Superior temporal gyrus (tissue), 1 donor: Measurements from ENCODE around the gene CDKN1B.
"Not testable (repeated sequence)": the region's sequence is repeated elsewhere in the genome, so short reads cannot be mapped to it uniquely, and the experiment has no call there.

Source experiments
- DNase-seq: peaks from one replicate; pipeline ENCODE4 v3.0.0-alpha.2; 2016; ENCODE audit errors: extremely low spot score

The CDKN1B gene

DNA sequence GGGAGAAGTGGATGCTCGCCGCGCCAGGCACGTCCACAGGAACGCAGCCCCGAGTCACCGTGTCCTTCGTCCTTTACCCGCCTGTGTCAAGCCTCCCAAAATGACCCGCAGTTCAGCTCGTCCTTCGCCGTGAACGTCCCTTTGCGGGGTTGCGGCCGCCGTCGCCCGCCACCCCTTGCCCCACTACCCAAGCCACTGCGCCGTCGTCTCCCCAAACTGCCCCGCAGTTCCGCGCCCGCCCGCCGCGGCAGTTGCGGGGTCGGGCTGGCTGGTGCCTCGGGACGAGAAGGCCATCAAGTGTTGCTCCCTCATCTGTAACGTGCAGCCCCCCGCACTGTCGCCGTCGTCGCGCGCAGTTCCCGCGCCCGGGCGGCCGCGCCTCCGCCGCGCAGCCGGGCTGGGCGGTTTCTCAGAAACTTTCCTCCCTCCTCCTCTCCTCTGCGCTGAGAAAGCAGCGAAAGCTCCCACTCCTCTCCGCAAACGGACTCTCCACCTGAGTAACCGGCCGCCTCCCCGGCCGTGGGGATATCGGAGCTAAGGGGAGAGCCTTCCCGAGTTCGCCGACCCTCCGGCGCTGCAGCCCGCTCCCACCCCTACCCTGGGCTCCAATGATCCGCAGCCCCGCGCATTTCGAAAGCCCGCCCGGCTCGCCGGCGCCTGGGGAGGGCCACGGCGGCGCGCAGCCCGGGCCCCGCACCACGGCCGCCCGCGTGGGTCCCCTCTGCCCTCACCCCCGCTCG, 6.7 kb downstream of the CDKN1B start:
- no peak for DNase-seq

DNA sequence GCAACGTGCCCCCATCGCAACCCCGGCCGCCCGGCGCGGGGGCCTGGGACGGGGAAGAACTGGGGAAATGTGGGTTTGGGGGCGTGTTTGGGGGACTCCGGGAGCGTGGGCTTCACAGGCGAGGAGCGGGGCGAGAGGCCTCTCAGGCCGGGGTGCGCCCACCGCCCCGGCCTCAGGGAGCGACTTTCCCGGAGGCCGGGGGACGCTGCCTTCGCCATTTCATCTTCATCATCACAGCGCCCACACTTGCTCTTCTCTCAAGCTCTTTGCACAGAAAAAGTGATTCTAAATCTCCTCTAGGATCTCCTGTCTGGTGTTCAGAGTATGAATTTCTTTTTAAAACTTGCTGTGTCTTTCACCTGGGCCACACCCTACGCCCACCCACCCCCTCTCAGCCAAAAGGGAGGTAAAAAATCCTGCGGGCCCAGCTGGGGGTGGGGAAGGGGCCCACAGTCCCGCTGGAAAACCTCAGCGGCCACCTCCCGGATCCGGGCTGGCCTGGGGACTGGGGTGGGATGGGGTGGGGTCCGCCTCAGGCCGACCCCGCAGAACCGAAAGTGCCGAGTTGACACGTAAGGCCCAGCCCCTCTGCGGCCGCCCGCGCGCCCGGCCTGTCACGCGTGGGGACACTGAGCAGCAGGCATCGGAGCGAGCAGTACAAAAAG, 7.4 kb downstream of the CDKN1B start:
- peak; percentile 65 for DNase-seq

DNA sequence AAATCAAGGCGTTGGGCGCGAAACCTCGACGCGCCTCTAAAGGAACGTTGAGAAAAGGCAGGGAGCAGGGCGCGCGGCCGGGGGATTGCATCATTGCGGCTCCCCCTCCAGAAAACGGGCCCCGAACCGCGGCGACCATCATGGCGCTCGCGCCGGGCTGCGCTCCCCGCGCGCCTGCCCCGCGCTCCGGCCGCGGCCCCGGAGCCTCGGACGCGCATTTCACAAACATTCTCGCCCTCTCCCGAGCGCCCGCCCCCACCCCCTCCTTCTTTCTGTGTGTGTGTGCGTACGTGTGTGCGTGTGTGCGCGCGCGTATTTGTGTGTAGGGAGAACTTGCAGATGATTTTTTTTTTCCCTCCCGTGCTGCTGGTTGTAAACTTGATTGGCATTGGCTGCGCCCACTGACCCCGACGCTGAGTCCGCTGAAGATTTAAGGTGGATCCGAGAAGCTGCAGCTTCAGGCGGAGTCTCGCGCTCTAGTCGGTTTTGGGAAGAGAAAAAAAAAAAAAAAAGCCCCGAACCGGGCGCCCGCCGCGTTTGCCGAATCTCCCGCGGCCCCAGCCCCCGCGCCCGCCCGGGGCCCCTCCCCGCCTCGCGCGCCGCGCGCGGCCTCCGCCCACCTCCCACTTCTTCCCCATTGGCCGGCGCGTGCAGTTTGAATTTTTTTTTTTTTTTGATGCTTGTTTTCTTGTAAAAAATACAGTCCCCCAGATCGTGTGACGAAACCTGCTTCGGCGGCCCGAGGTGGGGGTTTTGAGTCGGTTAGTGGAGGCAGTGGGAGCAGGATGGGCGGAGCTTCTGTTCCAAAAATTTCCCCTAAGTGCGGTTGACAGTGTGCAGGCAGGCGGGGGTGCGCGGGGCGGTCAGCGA, 8.2 kb downstream of the CDKN1B start:
- peak; percentile 97 for DNase-seq

DNA sequence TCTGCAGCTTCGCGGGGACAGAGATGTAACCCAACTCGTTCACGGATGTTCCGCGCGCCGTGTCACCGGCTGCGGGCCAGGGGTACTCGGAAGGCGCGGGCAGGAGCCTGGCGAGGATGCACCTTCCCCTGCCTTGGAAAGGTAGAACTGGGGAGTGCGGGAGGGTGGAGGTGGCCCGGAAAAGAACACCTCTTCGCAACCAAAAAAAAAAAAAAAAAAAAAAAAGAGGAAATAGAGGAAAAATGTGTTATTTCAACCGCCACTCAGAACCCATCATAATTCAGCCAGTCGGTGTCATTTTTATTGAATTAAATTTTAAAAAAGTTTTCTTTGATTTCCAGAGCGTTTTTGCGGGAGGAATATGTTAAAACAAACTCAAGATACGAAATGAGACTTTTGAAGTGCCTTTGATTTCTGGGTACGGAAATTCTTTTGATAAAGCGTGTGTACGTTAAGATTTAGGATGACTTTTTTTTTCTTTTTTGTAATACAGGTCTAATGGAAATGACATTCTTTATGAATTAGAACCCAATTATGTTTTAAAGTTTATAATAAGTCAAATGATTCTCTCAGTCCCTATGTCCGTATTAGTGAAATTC, 8.9 kb downstream of the CDKN1B start:
- DNase-seq = peak; percentile 63

DNA sequence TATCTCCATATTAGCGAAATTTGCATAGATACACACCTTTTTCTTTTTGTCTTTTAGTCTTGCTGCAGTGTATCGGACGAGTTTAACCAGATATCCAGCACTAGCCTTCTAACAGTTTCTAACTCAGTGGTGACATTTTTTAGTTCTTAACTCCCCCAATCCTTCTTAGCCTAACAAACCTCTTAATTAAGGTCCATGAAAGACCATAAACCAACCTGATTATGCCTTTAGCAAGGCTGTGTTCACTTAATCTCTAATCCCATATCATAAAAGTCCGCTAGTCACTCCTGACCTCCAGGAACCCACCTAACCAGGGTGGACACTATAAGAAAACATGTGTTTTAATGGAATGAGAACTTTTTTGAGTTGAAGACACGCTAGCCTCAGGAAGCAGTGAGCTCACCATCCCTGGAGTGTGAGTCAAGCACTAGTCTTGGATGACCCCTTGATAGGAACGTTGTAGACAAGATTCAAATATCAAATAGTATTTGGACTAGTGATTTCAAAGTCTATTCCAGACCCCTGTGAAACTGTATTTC, 9.5 kb downstream of the CDKN1B start:
- DNase-seq = peak; percentile 50

DNA sequence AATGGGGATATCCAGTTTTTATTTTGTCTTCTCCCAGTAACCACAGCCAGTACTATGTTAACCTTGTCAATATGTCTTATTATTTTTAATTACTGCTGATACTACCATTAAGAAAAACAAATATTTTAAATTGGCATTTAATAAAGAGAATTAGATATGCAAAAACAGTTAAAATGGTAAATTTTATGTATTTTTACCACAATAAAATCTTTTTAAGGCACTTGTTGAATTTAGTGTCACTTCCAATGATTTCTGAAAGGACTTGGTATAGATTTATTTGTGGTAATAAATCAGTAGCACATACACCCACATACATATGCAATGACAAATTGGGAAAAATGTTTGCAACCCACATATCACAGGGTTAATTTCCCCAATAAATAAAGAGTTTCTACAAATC, 14.0 kb downstream of the CDKN1B start:
- DNase-seq = no peak

DNA sequence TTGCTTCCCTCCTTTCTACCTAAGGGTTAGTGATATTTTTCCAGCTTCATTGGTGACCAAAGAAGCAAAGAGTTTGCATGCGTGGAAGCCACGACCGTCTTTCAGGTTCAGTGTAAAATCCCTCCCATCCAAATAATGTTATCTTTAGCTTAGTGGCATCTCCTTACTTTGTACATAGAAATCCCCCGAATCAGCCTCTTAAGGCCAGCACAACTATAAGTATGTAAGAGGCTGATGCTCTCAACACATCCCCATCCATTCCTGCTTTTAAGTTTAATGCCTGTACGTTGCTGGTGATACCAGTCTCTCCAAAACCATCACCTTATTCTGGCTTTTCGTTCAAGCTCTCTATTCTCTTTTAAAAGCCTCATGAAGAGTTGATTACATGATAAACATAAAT, 14.6 kb downstream of the CDKN1B start:
- no peak for DNase-seq

DNA sequence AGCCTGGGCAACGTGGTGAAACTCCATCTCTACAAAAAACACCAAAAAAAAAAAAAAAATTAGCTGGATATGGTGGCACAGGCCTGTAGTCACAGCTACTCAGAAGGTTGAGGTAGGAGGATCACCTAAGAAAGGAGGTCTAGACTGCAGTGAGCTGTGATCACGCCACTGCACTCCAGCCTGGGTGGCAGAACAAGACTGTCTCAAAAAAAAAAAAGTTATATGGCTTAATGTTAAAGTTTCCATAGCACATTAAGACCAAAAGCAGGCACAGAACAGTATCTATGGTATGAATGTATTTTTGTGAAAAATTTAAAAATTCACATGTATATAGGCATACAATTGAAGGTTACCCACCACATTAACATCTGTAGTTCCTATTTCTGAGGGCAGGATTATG, 15.9 kb downstream of the CDKN1B start:
- DNase-seq = no peak

DNA sequence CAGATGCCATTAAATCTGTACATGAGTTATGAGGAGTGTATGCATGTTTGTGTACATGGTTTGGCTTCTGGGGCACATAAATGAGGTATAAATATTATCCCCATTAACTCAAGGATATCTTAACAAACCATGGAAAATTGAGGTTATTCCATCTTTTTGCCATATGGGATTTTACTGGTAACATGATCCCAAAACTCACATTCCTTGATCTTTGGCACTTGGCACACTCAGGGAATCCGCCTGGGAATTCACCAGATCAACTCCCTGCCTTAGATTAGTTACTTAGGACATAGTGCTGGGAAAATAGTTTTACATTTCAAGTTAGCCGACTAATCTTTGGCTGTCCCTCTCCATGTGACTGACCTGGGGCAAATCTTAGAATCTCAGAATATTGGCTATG, 16.9 kb downstream of the CDKN1B start:
- DNase-seq = no peak

DNA sequence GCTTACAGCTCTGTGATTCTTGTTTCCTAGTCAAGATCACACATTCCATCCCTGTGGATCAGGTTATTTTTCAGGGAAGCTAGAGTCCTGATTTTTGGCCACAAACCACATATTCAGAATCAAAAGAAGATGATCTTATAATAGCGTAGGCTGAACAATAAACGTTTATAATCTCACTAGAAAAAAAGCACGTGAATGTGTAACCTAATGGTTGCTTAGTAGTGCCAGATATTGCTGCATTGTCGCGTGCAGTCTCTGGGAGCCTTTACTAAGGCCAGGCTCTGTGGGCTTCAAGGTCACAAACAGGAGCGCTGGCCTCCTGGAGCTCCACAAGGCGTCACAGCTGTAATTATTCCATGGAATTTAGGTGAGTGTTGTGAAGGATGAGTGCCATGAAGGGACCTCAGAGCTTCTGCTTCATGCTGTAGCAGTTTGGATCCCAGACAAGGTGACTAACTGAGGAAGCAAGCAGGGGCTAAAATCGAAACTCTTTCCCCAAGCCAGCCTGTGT, 17.4 kb downstream of the CDKN1B start:
- DNase-seq = no peak

DNA sequence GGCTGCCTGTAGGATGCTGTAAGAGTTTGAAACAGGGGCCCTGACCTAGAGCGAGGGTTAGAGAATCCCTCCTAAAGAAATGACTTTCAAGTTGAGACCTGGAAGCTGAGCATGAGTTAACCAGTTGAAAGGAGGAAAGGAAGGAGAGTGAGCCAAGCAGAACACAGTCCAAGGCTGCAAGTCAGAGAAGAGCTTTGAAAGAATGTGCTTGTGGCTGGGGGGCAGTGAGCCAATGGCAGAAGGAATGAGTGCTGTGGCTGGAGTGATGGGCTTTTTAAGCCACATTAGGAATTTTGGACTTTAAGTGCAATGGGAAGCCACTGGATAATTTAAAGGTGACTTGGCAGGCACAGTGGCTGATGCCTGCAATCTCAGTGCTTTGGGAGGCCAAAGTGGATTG, 18.1 kb downstream of the CDKN1B start:
- no peak for DNase-seq

DNA sequence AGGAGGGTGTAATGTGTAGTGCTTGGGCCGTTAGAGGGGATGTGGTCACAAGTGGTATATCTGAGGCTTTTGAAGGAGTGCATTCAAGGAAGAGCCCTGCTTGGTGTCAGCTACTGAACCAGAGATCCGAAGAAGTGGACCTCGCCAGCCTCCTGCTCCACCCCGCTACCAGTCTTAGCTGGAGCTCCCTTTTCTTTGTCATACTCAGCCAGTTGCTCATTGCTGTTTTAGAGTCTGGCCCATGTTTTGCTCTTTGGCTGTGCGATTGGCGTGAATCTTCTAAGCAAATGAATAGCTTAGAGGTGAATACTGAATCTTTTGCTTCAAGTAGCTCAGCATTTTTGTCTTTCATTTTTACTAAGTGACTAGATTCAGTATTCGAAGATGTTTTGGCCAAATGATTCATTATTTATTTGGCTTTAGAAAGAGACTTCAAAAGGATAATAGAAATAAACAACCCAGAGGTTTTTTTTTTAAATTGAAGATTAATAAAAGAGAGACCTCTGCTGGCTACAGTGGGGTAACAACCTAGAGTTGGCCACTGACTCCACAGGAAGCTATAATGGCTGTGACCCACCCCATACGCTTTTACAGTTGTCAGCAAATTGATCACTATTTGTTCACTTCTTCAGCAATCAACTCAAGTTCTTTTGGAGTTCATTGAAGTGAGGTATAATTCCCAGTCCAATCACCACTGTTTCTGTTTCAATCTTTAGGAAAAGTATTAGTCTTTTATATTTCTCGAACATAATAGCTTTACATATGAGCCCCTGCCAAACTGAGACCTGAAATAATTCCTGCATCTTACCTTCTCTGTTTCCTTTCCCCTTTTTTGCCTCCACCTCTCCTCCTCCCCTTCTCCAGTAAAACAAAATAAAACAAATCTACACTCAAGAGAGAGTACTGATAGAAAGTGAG, 19.9 kb downstream of the CDKN1B start:
- peak; percentile 87 for DNase-seq

DNA sequence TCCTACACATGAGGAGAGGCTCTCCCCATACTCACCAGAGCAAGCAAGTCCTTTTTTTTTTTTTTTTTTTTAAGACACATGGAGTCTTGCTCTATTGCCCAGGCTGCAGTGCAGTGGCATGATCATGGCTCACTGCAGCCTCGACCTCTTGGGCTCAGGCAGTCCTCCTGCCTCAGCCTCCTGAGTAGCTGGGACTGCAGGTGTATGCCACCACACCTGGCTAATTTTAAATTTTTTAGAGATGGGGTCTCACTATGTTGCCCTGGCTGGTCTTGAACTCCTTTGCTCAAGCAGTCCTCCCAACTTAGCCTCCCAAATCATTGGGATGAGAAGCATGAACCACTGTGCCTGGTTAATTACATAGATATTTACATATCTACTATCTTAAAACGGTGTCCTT, 21.0 kb downstream of the CDKN1B start:
- DNase-seq = not testable (repeated sequence)

DNA sequence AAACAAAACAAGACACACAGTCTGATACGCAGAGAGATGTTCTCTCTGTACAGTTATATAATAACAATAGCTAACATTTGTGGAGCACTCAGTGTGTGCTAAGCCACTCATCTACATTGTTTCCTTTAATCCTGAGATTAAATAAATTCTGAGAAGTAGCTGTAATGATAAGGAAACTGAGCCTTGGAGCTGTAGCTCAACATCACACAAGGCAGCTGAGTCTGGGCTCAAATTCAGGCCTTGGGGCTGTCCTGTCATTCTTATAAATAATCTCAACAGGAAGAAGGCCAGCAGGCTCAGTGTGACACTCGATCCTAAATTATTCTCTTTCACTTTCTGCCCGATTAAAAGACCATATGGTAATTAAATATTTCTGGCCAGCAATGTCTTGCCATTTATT, 24.5 kb downstream of the CDKN1B start:
- DNase-seq = no peak

DNA sequence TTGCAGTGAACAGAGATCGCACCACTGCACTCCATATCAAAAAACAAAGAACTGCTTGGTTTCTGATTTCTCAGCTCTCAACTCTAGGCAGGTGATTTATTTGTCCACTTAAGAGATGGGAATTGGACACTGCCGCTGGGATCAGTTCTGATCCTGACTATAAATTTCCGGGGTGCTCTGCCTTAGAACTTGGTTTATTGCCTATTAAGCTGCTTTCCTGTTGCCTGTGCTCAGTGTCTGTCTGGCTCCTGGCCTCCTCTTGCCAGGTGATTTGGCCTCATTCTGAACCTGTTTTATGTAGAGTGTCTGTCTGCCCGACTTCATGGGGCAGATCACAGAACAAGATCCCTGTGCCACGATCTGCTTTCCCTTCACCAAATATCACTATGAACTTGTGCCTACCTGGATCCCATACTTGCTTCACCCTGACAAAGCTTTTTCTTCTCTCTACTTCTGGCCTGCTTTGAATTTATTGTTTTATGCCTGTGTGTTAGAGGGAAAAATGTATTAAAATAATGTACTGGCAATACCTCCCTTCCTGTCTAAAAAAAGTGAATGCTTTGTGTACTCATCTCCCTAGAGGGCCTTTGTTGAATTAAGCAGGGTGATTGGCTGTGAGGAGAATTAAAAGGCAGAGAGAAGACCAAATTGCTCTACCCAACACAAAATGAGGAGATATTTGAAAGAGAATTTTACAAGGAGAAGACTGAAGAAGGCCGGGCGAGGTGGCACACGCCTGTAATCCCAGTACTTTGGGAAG, 27.6 kb downstream of the CDKN1B start:
- DNase-seq = no peak

DNA sequence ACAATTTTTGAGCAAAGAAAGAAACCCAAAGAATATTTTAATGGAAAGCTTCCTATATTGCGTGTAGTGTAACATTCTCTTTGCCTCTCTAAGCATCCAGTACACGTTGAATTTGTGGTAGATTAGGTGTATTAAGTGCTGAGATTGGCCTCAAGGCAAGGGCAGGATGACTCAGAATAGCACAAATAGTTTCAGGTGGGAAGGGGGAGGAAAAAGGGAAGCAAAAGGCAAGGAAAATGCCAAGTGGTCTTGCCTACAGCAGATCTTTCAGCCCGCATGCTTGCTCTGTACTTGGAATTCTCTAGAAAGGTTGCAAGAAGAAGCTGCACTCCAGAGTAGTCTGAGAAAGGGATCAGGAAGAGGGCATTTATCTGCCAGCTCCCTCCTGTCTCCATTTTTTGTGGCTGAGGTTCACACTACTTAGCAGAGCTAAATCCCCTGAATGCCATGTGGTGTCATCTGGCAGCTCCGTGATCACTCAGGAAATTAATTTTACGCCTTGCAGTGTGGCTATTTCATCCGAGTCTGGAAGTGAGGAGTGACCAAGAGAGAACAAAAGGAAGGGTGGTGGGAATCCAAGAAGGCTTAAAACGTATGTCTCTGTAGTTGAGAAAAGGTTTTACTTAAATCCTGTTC, 28.5 kb downstream of the CDKN1B start:
- DNase-seq = no peak

DNA sequence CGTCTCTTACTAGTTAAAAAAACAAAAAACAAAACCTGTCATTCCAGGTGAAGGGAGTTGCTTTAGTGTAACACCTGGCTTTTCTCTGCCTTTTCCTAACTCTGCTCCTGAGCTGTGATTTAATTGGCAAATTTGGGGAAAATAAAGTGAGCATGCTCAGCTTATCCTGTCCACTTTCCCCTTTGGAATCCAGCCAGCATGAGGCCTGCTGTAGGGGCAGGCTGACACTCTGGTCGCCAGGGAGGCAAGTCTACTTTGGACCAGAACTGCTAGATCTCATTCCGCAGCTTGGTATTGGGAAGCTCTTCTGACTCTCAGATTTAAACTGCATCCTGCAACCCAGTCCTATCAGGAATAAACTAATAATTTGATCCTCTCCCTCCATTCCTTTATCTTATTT, 30.1 kb downstream of the CDKN1B start:
- no peak for DNase-seq

DNA sequence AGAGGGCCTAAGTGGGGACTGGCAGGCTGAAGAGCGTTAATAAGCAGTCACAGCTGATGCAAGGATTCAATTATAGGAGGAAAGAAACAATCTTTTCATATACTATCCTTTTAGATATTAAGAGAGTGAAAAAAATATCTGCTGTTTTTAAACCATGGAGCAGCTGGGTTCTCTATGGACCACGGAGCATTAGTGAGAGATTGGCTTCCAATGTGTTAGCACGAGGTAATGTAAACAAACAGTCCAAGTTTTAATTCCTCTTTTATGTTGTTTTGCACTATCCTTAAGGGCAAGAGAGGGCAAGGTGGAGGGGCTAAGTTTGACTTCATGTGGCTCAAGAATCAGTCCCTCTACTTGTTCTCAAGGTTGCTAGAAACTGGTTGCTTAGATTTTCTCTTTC, 30.9 kb downstream of the CDKN1B start:
- DNase-seq = no peak

DNA sequence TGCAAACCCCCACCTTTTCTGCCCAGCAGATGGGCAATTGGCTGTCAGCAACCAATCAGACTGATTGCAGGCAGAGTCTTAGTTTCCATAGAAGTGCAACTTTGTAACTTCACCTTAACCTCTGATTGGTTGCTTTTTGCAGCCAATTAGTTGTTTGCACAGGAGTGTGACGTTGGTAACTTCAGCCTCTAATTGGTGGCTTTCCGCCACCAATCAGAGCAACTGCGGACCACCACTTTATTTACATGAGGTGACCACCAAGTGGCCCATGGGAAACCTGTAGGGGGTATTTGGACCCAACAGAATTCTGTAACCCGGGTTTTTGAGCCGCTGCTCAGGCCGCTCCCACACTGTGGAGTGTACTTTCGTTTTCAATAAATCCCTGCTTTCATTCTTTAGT, 32.3 kb downstream of the CDKN1B start:
- peak; percentile 51 for DNase-seq
